Activated CD4-positive, alpha-beta T cell treated with anti-CD3 and anti-CD28 coated beads, Interleukin-2, amount 10 ng/mL, durations not matched to agents 7 days and 5 days (primary cell): ENCODE measurements around the gene F2RL1. TPM values are rescaled to one million over a fixed set of nuclear protein-coding genes. Genes with fewer than 3 reads are reported as not detected.
"Not testable (repeated sequence)": the region's sequence is repeated elsewhere in the genome, so short reads cannot be mapped to it uniquely, and the experiment has no call there.

Source experiments
- CTCF ChIA-PET: fragments of 350-600 bp; sonication (Branson Sonifier 250); formaldehyde crosslinking; loops from one replicate; lab custom pipeline; 2021; ENCODE audit warnings: antibody characterized with exemption; lab: Charles Lee
- POLR2A ChIA-PET: fragments of 350-600 bp; sonication (Branson Sonifier 250); formaldehyde crosslinking; loops from one replicate; lab custom pipeline; 2021; ENCODE audit warnings: antibody characterized with exemption; lab: Charles Lee
- DNase-seq: peaks from one replicate; pipeline ENCODE4 v3.0.0-alpha.2; 2020
- H3K27ac Mint-ChIP-seq: one replicate; pipeline ENCODE4 v1.8.0; 2021; ENCODE audit warnings: mild to moderate bottlenecking, moderate library complexity, mixed read lengths
- H3K27me3 Mint-ChIP-seq: one replicate; pipeline ENCODE4 v1.8.0; 2021; ENCODE audit warnings: mixed read lengths
- H3K36me3 Mint-ChIP-seq: one replicate; pipeline ENCODE4 v1.8.0; 2021; ENCODE audit warnings: low read depth, mixed read lengths
- H3K4me1 Mint-ChIP-seq: one replicate; pipeline ENCODE4 v1.8.0; 2021; ENCODE audit warnings: mixed read lengths
- H3K4me3 Mint-ChIP-seq: one replicate; pipeline ENCODE4 v1.8.0; 2021; ENCODE audit warnings: mild to moderate bottlenecking, moderate library complexity, mixed read lengths
- H3K9me3 Mint-ChIP-seq: one replicate; pipeline ENCODE4 v1.8.0; 2021; ENCODE audit warnings: mixed read lengths
- total RNA-seq, 2 experiments: library from RNA; stranded (reverse); gene quantifications; one replicate each; pipeline ENCODE4 v1.2.3, GENCODE V29; 2021

F2RL1 gene
- total RNA-seq, 2 experiments from 2014 or later, result 0.27 to 0.89 TPM

GRCh38 chr5:76809141-76809540 is 9.7 kb upstream of the F2RL1 start:
- no peak for DNase-seq
- Mint-ChIP-seq H3K9me3 (no peaks in the 10 kb centered on the region), H3K4me3 (no peak overlapping the region), H3K27me3 (no peaks in the 10 kb centered on the region), H3K27ac (no peak overlapping the region), H3K4me1 (peaks cover under 1% of the 10 kb centered on the region), H3K36me3 (no peaks in the 10 kb centered on the region)
- ChIA-PET CTCF (interaction anchor here (3.0 kb wide), 1 partner anchor 9 kb away, joined by 12 read pairs; the partner anchor contains the start of gene F2RL1), POLR2A (no interaction called here)

- CTCF ChIA-PET, result no interaction called here
- peaks cover under 1% of the 10 kb centered on the region for H3K27me3 Mint-ChIP-seq
- peaks cover 2% of the 10 kb centered on the region for H3K4me1 Mint-ChIP-seq
- no peaks in the 10 kb centered on the region for H3K9me3 Mint-ChIP-seq
- H3K36me3 Mint-ChIP-seq, result no peaks in the 10 kb centered on the region
- POLR2A ChIA-PET, result no interaction called here
- H3K4me3 Mint-ChIP-seq, result no peak overlapping the region
- H3K27ac Mint-ChIP-seq, result no peak overlapping the region
- no peak for DNase-seq
These were observed 8.6 kb upstream of the F2RL1 start for GRCh38 chr5:76810236-76810635.

GRCh38 chr5:76811214-76811613 is 7.6 kb upstream of the F2RL1 start:
- Mint-ChIP-seq H3K4me1 (peaks cover 2% of the 10 kb centered on the region), H3K4me3 (no peak overlapping the region), H3K36me3 (no peaks in the 10 kb centered on the region), H3K9me3 (no peaks in the 10 kb centered on the region), H3K27me3 (peaks cover 9% of the 10 kb centered on the region), H3K27ac (no peak overlapping the region)
- POLR2A ChIA-PET, result no interaction called here
- DNase-seq, result no peak
- CTCF ChIA-PET, result no interaction called here

GRCh38 chr5:76812209-76812608 is 6.6 kb upstream of the F2RL1 start:
- peaks cover 19% of the 10 kb centered on the region for H3K27me3 Mint-ChIP-seq
- H3K4me3 Mint-ChIP-seq, H3K27ac Mint-ChIP-seq, POLR2A ChIA-PET, CTCF ChIA-PET, DNase-seq, H3K4me1 Mint-ChIP-seq, H3K36me3 Mint-ChIP-seq, H3K9me3 Mint-ChIP-seq: not testable (repeated sequence)

GRCh38 chr5:76813982-76814562 is 4.8 kb upstream of the F2RL1 start:
- H3K36me3 Mint-ChIP-seq, result no peaks in the 10 kb centered on the region
- H3K27me3 Mint-ChIP-seq, result peaks cover 34% of the 10 kb centered on the region
- no peak overlapping the region for H3K27ac Mint-ChIP-seq
- H3K4me1 Mint-ChIP-seq, result peaks cover 11% of the 10 kb centered on the region
- DNase-seq, result no peak
- POLR2A ChIA-PET, result no interaction called here
- no peak overlapping the region for H3K4me3 Mint-ChIP-seq
- no peaks in the 10 kb centered on the region for H3K9me3 Mint-ChIP-seq
- CTCF ChIA-PET, result interaction anchor here (0.6 to 1.7 kb wide), 2 partner anchors 10 to 116 kb away, joined by 3 to 5 read pairs; no protein-coding TSS in a partner anchor

GRCh38 chr5:76816110-76816831 is 2.6 kb upstream of the F2RL1 start:
- Mint-ChIP-seq H3K4me3 (no peak overlapping the region), H3K9me3 (no peaks in the 10 kb centered on the region), H3K4me1 (peaks cover 23% of the 10 kb centered on the region), H3K36me3 (no peaks in the 10 kb centered on the region), H3K27ac (no peak overlapping the region), H3K27me3 (peaks cover 49% of the 10 kb centered on the region)
- ChIA-PET POLR2A (no interaction called here), CTCF (interaction anchor here (0.7 to 1.2 kb wide), 2 partner anchors 214 to 215 kb away, joined by 3 to 4 read pairs; no protein-coding TSS in a partner anchor)
- no peak for DNase-seq

GRCh38 chr5:76819851-76820525 is 1.2 kb downstream of the F2RL1 start:
- DNase-seq, result no peak
- Mint-ChIP-seq H3K27ac (no peak overlapping the region), H3K9me3 (no peaks in the 10 kb centered on the region), H3K4me1 (peaks cover 20% of the 10 kb centered on the region), H3K4me3 (peak overlapping the region; percentile 70), H3K36me3 (no peaks in the 10 kb centered on the region), H3K27me3 (peaks cover 49% of the 10 kb centered on the region)
- ChIA-PET CTCF (interaction anchor here (0.7 to 2.5 kb wide), 6 partner anchors 10 to 41 kb away, joined by 3 to 12 read pairs (median 4); no protein-coding TSS in a partner anchor), POLR2A (no interaction called here)

- CTCF ChIA-PET, result interaction anchor here (0.7 kb wide), 1 partner anchor 38 kb away, joined by 4 read pairs; no protein-coding TSS in a partner anchor
- H3K4me3 Mint-ChIP-seq, result peak overlapping the region; percentile 70
- H3K27me3 Mint-ChIP-seq, result peaks cover 46% of the 10 kb centered on the region
- no peaks in the 10 kb centered on the region for H3K9me3 Mint-ChIP-seq
- H3K4me1 Mint-ChIP-seq, result peaks cover 20% of the 10 kb centered on the region
- no peaks in the 10 kb centered on the region for H3K36me3 Mint-ChIP-seq
- DNase-seq, result no peak
- no peak overlapping the region for H3K27ac Mint-ChIP-seq
- POLR2A ChIA-PET, result no interaction called here
These were observed 1.7 kb downstream of the F2RL1 start for GRCh38 chr5:76820526-76820890.

- Mint-ChIP-seq H3K4me3 (no peak overlapping the region), H3K9me3 (no peaks in the 10 kb centered on the region), H3K27ac (no peak overlapping the region), H3K36me3 (no peaks in the 10 kb centered on the region), H3K4me1 (peaks cover 20% of the 10 kb centered on the region), H3K27me3 (peaks cover 41% of the 10 kb centered on the region)
- DNase-seq, result no peak
- POLR2A ChIA-PET, result no interaction called here
- CTCF ChIA-PET, result interaction anchor here (0.9 kb wide), 1 partner anchor 40 kb away, joined by 3 read pairs; no protein-coding TSS in a partner anchor
These were observed 2.3 kb downstream of the F2RL1 start for GRCh38 chr5:76821136-76821535.

- H3K9me3 Mint-ChIP-seq, H3K36me3 Mint-ChIP-seq, H3K4me3 Mint-ChIP-seq, H3K27ac Mint-ChIP-seq, POLR2A ChIA-PET, CTCF ChIA-PET, DNase-seq: not testable (repeated sequence)
- peaks cover 30% of the 10 kb centered on the region for H3K27me3 Mint-ChIP-seq
- H3K4me1 Mint-ChIP-seq, result peaks cover 20% of the 10 kb centered on the region
These were observed 3.4 kb downstream of the F2RL1 start for GRCh38 chr5:76822105-76822731.

GRCh38 chr5:76826416-76826815 is 7.6 kb downstream of the F2RL1 start:
- H3K9me3 Mint-ChIP-seq, H3K4me1 Mint-ChIP-seq, H3K36me3 Mint-ChIP-seq, H3K27ac Mint-ChIP-seq, H3K4me3 Mint-ChIP-seq, H3K27me3 Mint-ChIP-seq, DNase-seq, POLR2A ChIA-PET: not testable (repeated sequence)
- CTCF ChIA-PET, result interaction anchor here (0.7 kb wide), 1 partner anchor 103 kb away, joined by 3 read pairs; no protein-coding TSS in a partner anchor

GRCh38 chr5:76831110-76831452 is 12.3 kb downstream of the F2RL1 start:
- Mint-ChIP-seq H3K4me3 (no peak overlapping the region), H3K27me3 (no peaks in the 10 kb centered on the region)
- DNase-seq, result no peak

More at GRCh38 chr5:76831110-76831452, 12.3 kb downstream of the F2RL1 start:
- Mint-ChIP-seq H3K9me3 (no peaks in the 10 kb centered on the region), H3K4me1 (no peaks in the 10 kb centered on the region), H3K27ac (no peak overlapping the region), H3K36me3 (no peaks in the 10 kb centered on the region)
- ChIA-PET POLR2A (no interaction called here), CTCF (interaction anchor here (1.4 kb wide), 1 partner anchor 12 kb away, joined by 5 read pairs; the partner anchor contains the start of gene F2RL1)
